ENCODE measurements around the gene ENPEP.

Gene ENPEP

GRCh38 chr4:110510955-110511544, 35.1 kb downstream of the ENPEP start:
- no peak for TF ChIP-seq POLR2AphosphoS5 (IDR thresholded peaks at IDR 0.05; ENCODE audit: low read depth, low read length)
- TF ChIP-seq POLR2A (IDR thresholded peaks at IDR 0.05; ENCODE audit: low read depth, low read length) = no peak
- TF ChIP-seq TAF1 (IDR thresholded peaks at IDR 0.05; ENCODE audit: borderline replicate concordance, low read depth, low read length) = no peak
- FAIRE-seq (peak; percentile 87), DNase-seq (ENCODE audit: insufficient read length) (no peak)

DNA sequence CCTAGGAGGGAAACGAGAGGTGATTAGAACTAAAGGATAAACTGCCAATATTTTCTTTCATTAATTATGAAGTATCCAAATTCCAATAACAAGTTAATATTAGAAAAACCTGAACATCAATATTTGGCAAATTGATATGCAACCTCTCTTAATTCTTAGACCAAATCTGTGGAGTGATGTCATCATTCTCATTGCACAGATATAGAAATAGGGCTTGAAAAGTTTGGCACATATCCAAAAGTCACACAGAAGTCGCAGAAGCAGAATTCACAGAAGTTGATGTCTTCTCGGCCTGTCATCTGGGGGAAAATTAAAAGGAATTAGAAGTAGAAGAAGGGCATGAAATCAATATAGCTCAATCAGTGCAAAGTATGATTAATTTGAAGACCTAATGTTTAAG, 36.9 kb downstream of the ENPEP start:
- FAIRE-seq = no peak
- no peak for TF ChIP-seq TAF1 (IDR thresholded peaks at IDR 0.05; ENCODE audit: borderline replicate concordance, low read depth, low read length)
- no peak for TF ChIP-seq POLR2AphosphoS5 (IDR thresholded peaks at IDR 0.05; ENCODE audit: low read depth, low read length)
- TF ChIP-seq POLR2A (IDR thresholded peaks at IDR 0.05; ENCODE audit: low read depth, low read length) = no peak

DNA sequence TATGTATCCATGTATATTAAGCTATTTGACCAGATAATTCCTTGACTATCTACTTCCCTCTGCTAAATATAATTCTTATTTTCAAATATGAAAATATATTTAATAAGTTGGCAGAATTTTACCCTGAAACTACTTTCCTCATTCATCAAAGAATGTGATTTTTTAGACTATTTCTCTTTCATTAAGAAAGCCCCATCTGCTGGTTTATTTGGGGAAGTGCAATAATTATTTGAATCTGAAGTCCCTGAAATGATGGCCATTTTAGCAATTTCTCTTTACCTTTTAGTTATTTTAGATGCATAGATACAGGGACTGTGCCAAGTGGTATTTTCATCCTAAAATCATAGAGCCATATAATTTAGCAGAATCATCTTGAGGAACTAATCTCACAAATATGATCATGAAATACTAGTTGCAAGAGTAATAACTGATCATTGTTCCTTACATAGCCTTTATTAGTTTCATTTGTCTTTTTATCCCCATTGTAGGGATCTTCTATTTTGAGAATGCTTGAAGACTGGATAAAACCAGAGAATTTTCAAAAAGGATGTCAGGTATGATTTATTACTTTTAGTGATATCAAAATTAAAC, 39.0 kb downstream of the ENPEP start:
- TF ChIP-seq POLR2AphosphoS5 (IDR thresholded peaks at IDR 0.05; ENCODE audit: low read depth, low read length) = no peak
- FAIRE-seq (peak; percentile 83), DNase-seq (ENCODE audit: insufficient read length) (no peak)

More for the DNA sequence above, 36.9 kb downstream of the ENPEP start:
- DNase-seq (ENCODE audit: insufficient read length) = no peak

DNA sequence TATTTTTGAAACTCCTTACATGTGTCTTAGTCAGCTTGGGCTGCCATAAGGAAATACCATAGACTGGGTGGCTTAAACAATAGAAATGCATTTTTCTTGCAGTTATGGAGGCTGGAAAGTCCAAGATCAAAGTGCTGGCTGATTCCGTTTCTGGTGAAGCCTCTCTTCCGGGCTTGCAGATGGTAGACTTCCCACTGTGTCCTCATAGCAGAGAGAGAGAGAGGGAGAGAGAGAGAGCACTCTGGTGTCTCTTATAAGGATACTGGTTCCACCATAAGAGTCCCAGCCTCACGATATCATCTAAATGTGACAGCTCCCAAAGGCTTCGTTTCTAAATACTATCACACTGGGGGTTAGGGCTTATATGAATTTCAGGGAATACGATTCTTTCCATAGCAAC, 39.7 kb downstream of the ENPEP start:
- no peak for TF ChIP-seq POLR2AphosphoS5 (IDR thresholded peaks at IDR 0.05; ENCODE audit: low read depth, low read length)
- no peak for TF ChIP-seq TAF1 (IDR thresholded peaks at IDR 0.05; ENCODE audit: borderline replicate concordance, low read depth, low read length)
- no peak for TF ChIP-seq POLR2A (IDR thresholded peaks at IDR 0.05; ENCODE audit: low read depth, low read length)
- DNase-seq (ENCODE audit: insufficient read length) (no peak), FAIRE-seq (peak; percentile 21)

DNA sequence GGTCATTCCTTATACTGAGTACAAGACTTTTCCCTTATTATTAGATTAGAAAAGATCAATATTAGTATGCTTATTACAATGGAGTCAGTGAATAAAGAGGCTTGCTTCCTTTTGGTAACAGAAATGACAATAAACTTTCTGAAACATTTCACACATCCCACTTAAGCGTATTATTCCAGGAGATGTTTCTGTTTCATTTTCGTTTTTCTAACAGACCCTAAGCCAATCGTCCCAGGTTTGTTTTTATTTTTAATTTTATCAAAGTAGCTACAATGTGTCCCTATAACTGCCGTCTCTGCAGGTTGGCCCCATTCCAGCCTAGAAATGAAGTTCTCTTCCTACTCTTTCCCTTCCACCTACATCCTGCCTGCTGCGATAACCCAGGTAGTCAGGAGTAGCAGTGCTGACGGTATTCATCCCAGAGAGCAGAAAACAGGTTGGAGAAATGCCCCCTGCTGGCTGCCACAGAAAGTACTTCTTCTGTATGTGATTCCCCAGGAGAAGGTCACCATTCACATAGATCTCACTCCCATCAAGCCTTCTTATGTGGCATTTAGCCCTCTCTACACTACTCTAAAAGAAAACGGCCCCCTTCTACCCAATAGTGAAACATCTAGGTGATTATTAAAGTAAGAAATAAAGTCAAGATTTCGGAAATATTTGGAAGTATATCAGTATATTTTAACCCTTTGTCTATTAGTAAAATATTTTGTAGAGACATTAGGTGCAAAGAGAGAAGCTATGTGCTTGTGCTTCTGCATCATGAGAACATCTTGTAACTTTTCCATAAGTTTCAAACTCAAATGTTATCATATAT, 40.4 kb downstream of the ENPEP start:
- no peak for TF ChIP-seq POLR2AphosphoS5 (IDR thresholded peaks at IDR 0.05; ENCODE audit: low read depth, low read length)
- TF ChIP-seq POLR2A (IDR thresholded peaks at IDR 0.05; ENCODE audit: low read depth, low read length) = no peak
- no peak for TF ChIP-seq TAF1 (IDR thresholded peaks at IDR 0.05; ENCODE audit: borderline replicate concordance, low read depth, low read length)
- DNase-seq (ENCODE audit: insufficient read length) (no peak), FAIRE-seq (peak; percentile 96)

DNA sequence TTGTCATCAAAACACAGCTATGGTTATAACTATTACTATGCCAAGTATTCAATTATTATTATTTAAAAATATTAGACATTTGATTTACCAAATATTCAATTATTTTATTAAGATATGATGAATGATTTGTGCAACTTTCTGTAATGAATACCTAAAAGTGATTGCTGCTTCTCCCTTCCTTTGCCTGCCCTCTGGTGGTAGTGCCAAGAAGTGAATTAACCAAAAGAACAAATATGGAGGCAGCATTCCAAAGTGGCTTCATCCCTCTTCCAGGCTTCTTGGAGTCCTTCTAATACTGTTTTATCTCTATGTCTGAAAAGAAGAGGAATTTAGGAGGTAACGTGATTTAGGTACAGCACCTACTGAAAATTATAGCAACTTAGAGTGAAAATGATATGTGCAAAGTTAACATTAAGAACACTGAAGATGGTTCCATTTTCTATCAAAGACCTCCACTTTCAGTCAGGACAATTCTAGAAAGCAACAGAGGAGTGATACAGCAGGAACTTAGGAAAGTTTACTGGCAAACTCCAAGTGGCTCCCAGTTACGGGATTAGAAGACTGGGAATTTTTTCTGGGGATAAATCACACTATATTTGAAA, 43.0 kb downstream of the ENPEP start:
- FAIRE-seq (peak; percentile 76), DNase-seq (ENCODE audit: insufficient read length) (no peak)
- TF ChIP-seq POLR2A (IDR thresholded peaks at IDR 0.05; ENCODE audit: low read depth, low read length) (no peak), TAF1 (IDR thresholded peaks at IDR 0.05; ENCODE audit: borderline replicate concordance, low read depth, low read length) (no peak), POLR2AphosphoS5 (IDR thresholded peaks at IDR 0.05; ENCODE audit: low read depth, low read length) (no peak)

GRCh38 chr4:110520886-110521285, 44.9 kb downstream of the ENPEP start:
- TF ChIP-seq POLR2AphosphoS5 (IDR thresholded peaks at IDR 0.05; ENCODE audit: low read depth, low read length) (no peak), TAF1 (IDR thresholded peaks at IDR 0.05; ENCODE audit: borderline replicate concordance, low read depth, low read length) (no peak), POLR2A (IDR thresholded peaks at IDR 0.05; ENCODE audit: low read depth, low read length) (no peak)
- DNase-seq (ENCODE audit: insufficient read length) (no peak), FAIRE-seq (no peak)

DNA sequence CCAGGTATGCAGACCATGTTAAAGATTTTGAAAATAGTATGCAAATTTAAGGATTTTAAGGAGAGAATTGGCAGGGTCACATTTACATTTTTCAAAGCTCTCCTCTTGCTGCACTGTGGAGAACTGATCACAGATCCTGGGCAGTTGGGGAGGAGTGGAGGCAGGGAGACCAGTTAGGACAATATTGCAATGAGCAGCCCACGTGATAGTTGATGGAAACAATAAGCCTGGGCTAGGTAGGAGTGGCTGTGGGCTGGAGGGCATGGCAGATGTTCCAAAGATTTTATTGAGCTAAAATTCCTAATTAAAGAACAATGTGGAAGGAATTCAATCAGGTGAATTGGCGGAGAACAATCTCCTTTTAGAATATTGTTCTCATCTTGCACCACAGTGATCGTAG, 50.6 kb downstream of the ENPEP start:
- FAIRE-seq (no peak), DNase-seq (ENCODE audit: insufficient read length) (no peak)
- TF ChIP-seq POLR2AphosphoS5 (IDR thresholded peaks at IDR 0.05; ENCODE audit: low read depth, low read length) (no peak), TAF1 (IDR thresholded peaks at IDR 0.05; ENCODE audit: borderline replicate concordance, low read depth, low read length) (no peak), POLR2A (IDR thresholded peaks at IDR 0.05; ENCODE audit: low read depth, low read length) (no peak)

GRCh38 chr4:110527156-110527555, 51.2 kb downstream of the ENPEP start:
- DNase-seq (ENCODE audit: insufficient read length) = no peak
- no peak for TF ChIP-seq TAF1 (IDR thresholded peaks at IDR 0.05; ENCODE audit: borderline replicate concordance, low read depth, low read length)
- TF ChIP-seq POLR2AphosphoS5 (IDR thresholded peaks at IDR 0.05; ENCODE audit: low read depth, low read length) = no peak
- TF ChIP-seq POLR2A (IDR thresholded peaks at IDR 0.05; ENCODE audit: low read depth, low read length) = no peak
- no peak for FAIRE-seq

DNA sequence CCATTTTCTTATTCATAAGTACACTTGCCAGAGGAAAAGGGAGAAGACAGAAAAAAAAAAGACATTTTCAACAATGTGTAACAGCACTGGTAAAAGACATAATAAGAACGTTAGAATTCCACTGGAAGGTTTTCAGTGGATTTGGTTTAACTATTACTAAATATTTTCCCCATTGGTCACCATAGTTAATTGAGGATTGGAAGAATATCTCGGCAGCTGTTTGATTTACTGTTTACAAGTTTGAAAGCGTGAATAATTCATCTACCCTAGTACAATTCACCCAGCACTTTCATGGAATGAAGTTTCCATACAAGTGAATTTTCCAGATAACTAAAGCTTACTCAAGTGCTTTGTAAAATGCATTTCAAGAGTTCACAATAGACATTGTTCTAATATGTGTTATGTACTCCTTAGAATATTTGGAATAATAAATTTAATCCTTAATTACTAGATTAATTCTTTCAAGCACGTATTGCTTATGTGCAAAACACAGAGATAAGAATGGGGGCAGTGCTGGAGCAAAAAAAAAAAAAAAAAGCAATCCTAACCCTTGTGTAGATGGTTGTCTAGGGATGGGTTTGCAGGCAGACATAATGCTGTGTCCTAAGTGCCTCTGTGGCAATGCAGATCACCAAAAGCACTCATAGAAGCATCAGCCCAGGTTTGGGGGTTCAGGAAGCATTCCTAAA, 57.1 kb downstream of the ENPEP start:
- TF ChIP-seq POLR2A (IDR thresholded peaks at IDR 0.05; ENCODE audit: low read depth, low read length) = no peak
- no peak for TF ChIP-seq TAF1 (IDR thresholded peaks at IDR 0.05; ENCODE audit: borderline replicate concordance, low read depth, low read length)
- no peak for TF ChIP-seq POLR2AphosphoS5 (IDR thresholded peaks at IDR 0.05; ENCODE audit: low read depth, low read length)
- FAIRE-seq (no peak), DNase-seq (ENCODE audit: insufficient read length) (no peak)

GRCh38 chr4:110533590-110533910, 57.6 kb downstream of the ENPEP start:
- FAIRE-seq = peak; percentile 50
- DNase-seq (ENCODE audit: insufficient read length) = no peak
- TF ChIP-seq POLR2A (IDR thresholded peaks at IDR 0.05; ENCODE audit: low read depth, low read length) (no peak), TAF1 (IDR thresholded peaks at IDR 0.05; ENCODE audit: borderline replicate concordance, low read depth, low read length) (no peak), POLR2AphosphoS5 (IDR thresholded peaks at IDR 0.05; ENCODE audit: low read depth, low read length) (no peak)

All from GM12892 (cell line).